Measurements from ENCODE around the gene TTI1. TPM values are rescaled to one million over a fixed set of nuclear protein-coding genes. Genes with fewer than 3 reads are reported as not detected.

TTI1 gene
- total RNA-seq, 1 experiment from 2014 or later = 37.4 TPM

- H3K27me3 ChIP-seq (ENCODE audit: insufficient read depth, low read length) = no peaks in the 10 kb centered on the region
- WGBS (ENCODE audit: extremely low coverage, insufficient read length, low lambda C conversion rate) = no CpG with 5 or more reads among the region's 4 CpGs
- no peak overlapping the region for H3K9ac ChIP-seq (ENCODE audit: extremely low read depth, insufficient read length, low read length)
- H2BK12ac ChIP-seq (ENCODE audit: insufficient read length, low read depth, low read length) = no peak overlapping the region
- no peaks in the 10 kb centered on the region for H4K20me1 ChIP-seq (ENCODE audit: control insufficient read depth, insufficient read depth, insufficient read length)
- Mint-ChIP-seq H3K36me3 (ENCODE audit: insufficient read depth in 1 of 3, low read depth in 3 of 3) (peaks cover 21 to 59% (median 58%) of the 10 kb centered on the region in 3 experiments; a peak in 6 of 7 replicates), H3K27ac (no peak overlapping the region), H3K9me3 (no peaks in the 10 kb centered on the region), H3K4me1 (peaks cover 4 to 16% of the 10 kb centered on the region in 2 experiments), H3K4me3 (no peak overlapping the region), H3K27me3 (ENCODE audit: low read depth) (no peaks in the 10 kb centered on the region)
- H3K4ac ChIP-seq (ENCODE audit: low read depth, low read length) = no peak overlapping the region
- H3K79me1 ChIP-seq (ENCODE audit: insufficient read depth, low read depth, low read length, poor library complexity, severe bottlenecking) = no peaks in the 10 kb centered on the region
- no peak overlapping the region for H4K5ac ChIP-seq (ENCODE audit: insufficient read length, low read depth, low read length)
- H3T11ph ChIP-seq (ENCODE audit: low read length) = no peak overlapping the region
- H3K27ac ChIP-seq (ENCODE audit: insufficient read length, low read depth, low read length) = no peak overlapping the region
- H2AK5ac ChIP-seq (ENCODE audit: insufficient read length, low read length) = no peak overlapping the region
- H3K9me3 ChIP-seq (ENCODE audit: control insufficient read depth, low read depth, low read length) = no peaks in the 10 kb centered on the region
- no peak for TF ChIP-seq CTCF (conservative IDR thresholded peaks at IDR 0.05)
- no peak overlapping the region for H2AFZ ChIP-seq (ENCODE audit: low read length)
- no peak overlapping the region for H2BK5ac ChIP-seq (ENCODE audit: insufficient read length, low read length)
- no peak overlapping the region for H4K8ac ChIP-seq (replicated peaks; ENCODE audit: insufficient read length, low read depth, low read length)
- no peak overlapping the region for H3K23ac ChIP-seq (ENCODE audit: insufficient read length, low read depth, low read length)
- H3K4me1 ChIP-seq (ENCODE audit: insufficient read depth, low read length) = no peaks in the 10 kb centered on the region
- no peaks in the 10 kb centered on the region for H3K79me2 ChIP-seq (ENCODE audit: insufficient read depth, low read length)
- no peak overlapping the region for H2BK120ac ChIP-seq (ENCODE audit: low read depth, low read length, poor library complexity, severe bottlenecking)
- no peak overlapping the region for H3K18ac ChIP-seq (ENCODE audit: insufficient read length, low read depth, low read length)
- no peak overlapping the region for H4K91ac ChIP-seq (ENCODE audit: insufficient read length, low read depth, low read length)
- no peak overlapping the region for H3K4me2 ChIP-seq (ENCODE audit: insufficient read depth, insufficient read length, low read length)
- H3K14ac ChIP-seq (ENCODE audit: insufficient read depth, low read length) = no peak overlapping the region
- no peaks in the 10 kb centered on the region for H3K23me2 ChIP-seq (ENCODE audit: insufficient read length, low read depth, low read length, poor library complexity, severe bottlenecking)
- H2BK15ac ChIP-seq (ENCODE audit: low read depth, low read length) = no peak overlapping the region
- H3K56ac ChIP-seq (ENCODE audit: insufficient read length, low read depth, low read length) = no peak overlapping the region
- DNase-seq = no peak
- H2BK20ac ChIP-seq (ENCODE audit: low read depth, low read length, poor library complexity, severe bottlenecking) = no peak overlapping the region
Measured at GRCh38 chr20:37991908-37992307, 41.3 kb downstream of the TTI1 start.

Data from H9 (cell line).